Dermis blood vessel endothelial cell (primary cell): ENCODE measurements around the gene ISOC1. TPM values are rescaled to one million over a fixed set of nuclear protein-coding genes. Genes with fewer than 3 reads are reported as not detected.
A peak's percentile ranks its signal among the peaks of the same experiment; 100 is the strongest.

Experiments used
- DNase-seq: peaks from one replicate; pipeline ENCODE4 v3.0.0; 2010
- total RNA-seq: library from RNA; depleted of rRNA; stranded (reverse); fragments of >200 nt; gene quantifications from 2 replicates; pipeline ENCODE4 v1.2.3, GENCODE V29; 2014

Gene ISOC1
- 10.9 and 13.6 TPM in 2 replicates for total RNA-seq

DNA sequence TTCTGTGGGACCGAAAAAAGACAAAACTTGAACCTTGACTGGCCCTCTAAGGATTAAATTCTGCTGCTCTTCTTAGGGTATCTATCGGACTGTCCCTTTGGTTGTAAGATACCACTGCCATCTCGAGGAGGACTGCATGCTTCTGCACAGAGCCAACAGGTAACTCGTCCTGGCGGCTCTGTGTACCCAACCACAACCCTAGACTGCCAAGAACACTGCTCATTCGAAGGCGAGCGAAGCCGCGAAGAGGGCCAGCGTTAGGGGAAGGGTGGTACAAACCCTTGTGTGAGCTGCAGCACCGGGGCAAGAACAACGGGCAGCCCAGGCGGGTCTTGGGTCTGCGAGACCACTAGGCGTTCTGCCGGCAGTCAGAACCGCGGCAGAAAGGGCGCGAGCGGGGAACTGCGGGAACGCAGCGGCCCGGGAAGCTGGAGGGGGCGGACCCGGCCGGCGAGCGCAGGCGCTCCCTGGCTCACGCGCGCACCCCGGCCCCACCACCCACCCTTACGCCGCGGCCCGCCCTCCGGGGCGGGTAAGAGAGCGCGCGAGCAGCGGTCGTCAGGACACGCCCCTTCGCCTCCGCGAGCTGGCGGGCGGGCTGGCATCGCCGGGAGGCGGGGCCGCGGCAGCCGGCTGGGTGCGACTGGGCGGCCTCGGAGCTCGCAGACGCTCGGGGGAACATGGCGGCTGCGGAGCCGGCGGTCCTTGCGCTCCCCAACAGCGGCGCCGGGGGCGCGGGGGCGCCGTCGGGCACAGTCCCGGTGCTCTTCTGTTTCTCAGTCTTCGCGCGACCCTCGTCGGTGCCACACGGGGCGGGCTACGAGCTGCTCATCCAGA lies at the start of gene ISOC1:
Gene ISOC1 (plus strand): TSS at position 663 of the 837 bp plus-strand sequence. CDS start 18 bp downstream, at position 681.
- peak; percentile 89 for DNase-seq

DNA sequence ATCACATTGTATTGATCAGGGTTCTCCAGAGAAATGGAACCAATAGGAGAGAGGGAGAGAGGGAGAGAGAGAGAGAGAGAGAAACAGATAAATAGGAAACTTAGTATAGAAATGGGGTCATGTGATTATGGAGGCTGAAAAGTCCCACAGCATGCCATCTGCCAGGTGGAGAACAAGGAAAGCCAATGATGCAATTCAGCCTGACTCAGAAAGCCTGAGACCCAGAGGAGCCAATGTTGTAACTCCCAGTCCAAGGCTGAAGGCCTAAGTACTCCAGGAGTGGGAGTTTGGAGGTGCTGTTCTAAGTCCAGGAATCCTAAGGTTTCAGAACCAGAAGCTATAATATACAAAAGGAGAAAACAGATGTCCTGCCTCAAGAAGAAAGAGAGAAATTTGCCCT lies 48.4 kb upstream of the ISOC1 start:
- DNase-seq, result no peak

DNA sequence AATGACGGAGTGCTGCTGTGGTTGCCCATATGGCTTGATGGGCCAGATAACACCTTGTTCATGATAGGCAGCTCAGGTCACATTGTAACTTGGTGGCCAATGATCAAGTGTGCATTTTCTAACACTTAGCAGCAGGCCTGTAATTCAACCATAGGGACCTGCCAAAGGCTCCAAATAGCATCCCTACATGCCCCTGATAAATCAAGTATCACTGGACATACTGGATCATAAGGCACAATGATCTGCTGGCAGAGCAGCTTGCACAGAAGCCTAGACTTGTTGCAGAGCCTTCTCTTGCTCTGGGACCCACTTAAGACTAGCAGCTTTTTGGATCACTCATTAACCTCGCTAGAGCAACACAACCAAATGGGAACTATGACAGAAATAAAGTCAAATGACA lies 46.0 kb upstream of the ISOC1 start:
- DNase-seq, result no peak

DNA sequence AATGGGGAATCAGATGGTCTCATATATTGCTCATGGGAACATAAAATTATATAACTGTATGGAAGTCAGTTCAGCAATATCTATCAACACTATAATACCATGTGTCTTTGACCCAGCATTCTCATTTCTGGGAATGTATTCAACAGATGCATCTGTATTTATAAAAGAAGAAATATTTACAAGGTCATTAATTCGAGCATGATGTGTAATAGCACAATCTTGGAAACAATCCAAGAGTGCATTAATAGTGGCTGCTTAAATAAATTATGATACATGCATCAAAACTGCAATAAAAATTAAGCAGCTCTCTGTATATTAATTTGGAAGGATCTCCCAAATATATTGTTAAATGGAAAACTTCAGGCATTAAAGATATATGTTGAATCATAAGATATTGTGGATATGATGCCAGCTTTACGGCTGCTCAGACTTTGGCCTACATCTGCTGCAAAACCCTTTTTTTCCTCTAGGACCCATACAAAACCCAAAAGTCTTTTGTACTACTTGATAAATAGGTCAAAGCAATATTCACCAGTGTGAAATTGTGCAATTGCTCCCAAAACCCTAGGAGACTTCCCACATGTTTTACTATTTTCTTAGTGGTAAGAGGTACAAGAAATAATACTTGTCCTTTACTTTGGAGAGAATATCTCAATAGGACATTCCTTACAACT lies 45.3 kb upstream of the ISOC1 start:
- DNase-seq, result no peak

DNA sequence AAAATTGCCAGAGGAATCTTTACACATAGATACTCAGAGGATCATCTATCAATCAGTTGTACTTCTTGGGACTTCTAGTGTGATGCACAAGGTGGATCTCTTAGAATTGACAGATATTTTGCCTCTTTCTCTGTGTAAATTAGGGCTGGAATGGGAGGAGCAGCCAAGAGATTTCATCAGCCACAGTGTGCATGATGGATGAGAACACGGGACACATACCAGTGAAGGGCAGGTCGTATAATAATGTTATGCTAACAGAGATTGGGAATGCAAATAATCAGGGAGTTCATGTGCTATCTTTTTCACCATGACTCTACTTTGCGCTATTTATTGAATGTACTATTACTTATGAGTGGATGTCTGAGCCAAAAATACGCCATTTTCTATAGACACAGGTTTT lies 43.3 kb upstream of the ISOC1 start:
- DNase-seq, result no peak

DNA sequence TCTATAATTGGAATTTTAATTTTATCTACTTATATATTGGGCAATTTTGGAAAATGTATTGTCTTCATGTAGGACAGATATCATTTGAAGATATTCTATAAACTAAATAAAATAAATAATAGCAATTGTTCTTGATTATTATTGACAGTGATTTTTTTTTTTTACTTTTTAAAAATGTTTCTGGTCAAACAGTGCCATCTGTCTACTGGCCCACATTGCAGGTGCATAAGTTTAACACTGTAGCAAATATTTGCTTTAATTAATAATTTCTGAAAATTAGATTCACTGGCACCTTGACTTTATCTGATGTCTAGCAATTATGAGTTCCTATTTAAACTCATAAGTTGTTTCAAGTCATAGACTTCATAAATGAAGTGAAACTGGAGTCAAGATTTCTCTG lies 41.1 kb upstream of the ISOC1 start:
- DNase-seq, result no peak

DNA sequence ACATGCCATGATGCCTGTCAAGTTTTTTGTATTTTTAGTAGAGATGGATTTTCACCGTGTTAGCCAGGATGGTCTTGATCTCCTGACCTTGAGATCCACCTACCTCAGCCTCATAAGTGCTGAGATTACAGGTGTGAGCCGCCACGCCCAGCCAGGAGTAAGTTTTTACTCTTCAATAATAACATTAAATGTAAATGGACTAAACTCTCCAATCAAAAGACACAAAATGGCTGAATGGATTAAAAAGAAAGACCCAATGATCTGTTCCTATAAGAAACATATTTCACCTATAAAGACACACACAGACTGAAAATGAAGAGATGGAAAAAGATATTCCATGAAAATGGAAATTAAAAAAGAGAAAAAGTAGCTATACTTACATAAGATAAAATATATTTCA lies 37.2 kb upstream of the ISOC1 start:
- no peak for DNase-seq

DNA sequence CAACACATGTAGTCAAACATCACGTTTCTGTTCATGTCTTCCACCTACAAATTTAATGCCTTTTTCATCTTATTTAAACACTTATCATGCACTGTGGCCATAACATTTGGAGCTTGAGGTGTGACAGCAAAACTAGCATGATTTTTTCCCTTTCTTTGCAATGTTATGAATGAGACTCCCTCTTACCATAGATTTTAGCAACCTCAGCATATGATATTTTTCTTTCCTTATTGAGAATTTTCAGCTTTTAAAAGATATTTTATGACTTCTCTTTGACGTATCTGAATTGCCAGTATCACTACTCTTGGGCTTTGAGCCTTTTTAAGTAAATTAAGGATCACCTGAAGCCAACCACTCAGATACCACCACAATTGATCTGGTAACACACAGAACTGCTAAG lies 32.7 kb upstream of the ISOC1 start:
- DNase-seq, result no peak

DNA sequence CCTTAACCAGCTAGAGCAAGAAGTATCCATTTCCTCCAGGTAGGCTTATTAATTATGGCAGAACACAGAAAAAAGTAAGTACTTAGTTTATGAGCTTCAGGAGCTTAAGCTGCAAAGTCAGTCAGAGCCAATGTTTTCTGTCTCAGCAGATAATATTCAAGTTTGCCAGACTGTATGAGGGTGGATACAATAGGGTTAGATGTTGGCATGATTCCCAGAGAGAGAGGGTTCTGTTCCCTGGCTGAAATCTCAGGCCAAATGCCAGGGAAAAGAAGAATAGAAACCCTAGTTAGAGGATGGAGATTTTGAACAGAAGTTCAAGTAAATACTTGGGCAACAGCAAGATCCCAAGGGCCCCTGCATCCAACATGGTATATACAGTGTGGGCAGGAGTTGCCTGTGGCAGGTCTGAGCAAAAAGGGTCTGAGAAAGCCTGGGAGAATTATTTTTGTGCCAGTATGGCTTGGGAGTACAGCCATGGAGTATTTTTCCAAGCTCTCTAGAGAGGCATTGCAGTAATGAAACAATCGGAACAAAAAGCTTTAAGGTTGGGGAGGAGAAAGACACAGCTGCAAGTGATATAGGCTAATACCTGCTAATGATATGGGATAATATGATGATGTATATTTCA lies 31.0 kb upstream of the ISOC1 start:
- peak; percentile 37 for DNase-seq

DNA sequence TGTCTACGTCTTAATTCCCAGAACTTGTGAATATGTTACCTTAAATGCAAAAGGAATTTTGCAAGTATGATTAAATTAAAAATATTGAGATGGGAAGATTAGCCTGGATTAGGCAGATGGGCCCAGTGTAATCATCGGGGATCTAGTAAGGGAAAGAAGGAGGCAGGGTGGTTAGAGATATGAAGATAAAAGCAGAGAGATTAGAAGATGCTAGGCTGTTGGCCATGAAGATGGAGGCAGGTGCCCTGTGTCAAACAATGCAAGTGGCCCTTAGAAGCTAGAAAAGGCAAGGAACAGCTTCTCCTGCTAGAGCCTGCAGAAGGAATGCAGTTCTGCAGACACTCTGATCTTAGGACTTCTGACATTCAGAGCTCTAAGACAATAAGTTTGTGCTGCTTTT lies 28.8 kb upstream of the ISOC1 start:
- no peak for DNase-seq

DNA sequence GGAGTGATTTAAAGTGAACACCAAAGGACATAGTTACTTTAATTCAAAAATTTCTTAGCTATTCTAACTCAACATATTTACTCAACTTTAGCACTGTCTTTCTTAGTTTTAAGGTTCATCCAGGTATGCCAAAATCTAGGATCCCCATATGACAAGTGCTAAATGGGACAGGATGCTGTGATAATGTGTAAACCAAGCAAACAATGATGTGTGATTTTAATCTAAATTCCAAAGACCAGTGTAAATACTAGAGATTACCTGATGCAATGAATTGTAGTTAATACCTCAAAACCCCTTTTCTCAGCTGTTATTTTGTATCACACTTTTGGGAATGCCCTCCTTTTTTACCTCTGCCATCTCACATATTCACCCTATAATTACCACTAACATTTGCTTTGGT lies 26.8 kb upstream of the ISOC1 start:
- DNase-seq, result no peak

DNA sequence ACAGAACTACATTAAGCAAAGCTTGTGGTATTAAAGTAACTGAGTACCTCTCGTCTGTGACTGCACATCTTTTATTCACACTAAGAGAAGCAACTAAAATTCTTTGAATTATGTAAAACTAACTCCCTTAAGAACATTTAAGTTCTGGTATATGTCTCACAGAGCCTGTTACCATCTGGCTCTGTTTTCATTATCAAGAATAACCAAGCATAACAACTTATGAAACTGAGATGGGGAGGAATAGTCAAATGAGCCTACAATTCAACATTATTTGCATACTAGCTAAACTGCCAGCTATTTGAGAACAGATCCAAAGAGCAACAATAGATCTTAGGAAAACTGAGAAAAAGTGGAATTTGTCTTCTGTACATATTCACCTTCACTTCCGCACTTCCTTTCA lies 25.3 kb upstream of the ISOC1 start:
- DNase-seq, result no peak

DNA sequence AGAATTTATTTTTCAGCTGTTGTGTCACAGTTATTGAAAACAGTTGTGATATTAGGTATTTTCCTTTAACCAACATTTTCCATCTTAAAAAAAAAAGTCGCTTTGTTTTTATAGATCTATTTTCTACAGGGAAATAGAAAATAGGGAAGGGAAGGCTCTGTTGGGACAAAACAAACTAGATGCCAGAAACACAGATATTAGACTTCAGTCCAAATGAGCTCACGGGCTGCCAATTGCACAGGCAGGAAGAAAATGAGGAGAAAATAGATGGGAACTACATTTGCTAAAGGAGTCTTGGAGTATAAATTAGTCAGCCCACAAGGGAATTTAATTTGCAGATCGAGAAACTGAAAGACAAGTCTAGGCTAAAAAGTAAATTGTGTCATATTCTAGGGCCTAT lies 21.4 kb upstream of the ISOC1 start:
- DNase-seq, result no peak

DNA sequence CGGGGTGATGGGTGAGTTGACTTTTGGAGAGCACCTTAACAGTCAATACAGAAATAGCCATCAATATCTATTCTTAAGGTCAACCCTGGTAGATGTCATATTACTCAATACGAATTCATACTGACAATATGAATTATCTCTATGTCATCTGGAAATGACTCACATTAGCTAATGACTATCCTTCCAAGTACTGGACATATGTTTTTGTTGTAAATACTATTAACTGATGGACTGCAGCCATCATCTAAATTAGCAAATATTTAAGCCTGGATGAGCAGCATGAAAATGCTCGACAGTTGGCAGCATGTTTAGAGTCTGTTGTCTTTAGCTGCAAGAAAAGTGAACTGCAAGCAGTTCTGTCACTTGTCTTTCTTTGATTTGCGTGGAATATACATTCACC lies 19.6 kb upstream of the ISOC1 start:
- no peak for DNase-seq

DNA sequence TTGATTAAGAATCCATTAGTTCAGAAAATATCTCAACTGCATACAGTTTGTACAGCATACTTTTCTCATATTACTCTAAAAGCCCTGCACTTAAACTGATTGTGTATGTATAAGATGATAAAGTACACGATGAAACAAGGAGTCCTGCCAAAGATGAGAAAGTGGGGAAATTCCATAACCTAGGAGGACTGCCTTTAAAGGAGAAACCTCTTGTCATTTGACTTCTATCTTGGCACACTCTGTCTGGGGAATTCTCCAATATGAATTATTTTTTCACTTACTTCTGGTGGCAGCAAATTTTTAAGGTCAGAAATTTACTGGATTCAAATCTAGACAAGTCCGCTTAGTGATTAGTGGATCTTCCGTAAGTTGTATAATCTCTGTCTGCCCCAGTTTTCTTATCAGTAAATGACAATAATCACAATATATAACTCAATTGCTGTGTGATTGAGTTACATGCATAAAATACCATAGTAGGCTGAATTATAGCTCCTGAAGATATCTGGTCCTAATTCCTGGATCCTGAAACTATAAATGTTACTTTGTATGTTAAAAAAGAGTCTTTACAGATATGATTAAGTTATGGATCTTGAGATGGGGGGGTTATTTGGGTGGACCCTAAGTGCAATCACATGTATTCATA lies 17.0 kb upstream of the ISOC1 start:
- no peak for DNase-seq

DNA sequence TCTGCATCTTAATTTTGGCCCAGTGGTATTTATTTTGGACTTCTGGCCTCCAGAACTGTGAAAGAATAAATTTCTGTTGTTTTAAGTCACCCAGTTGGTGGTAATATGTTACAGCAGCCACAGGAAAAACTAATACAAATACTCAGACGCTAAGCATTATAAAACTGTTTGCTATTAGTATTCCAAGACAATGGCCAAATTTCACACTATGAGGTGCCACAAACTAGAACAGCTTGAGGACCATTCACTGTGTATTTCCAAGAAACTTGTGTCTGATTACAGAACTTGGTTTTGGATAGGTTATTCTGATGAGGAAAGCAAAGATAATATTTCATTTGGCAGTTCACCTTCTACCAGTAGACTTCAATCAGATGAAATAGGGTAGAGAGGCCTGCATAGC lies 16.3 kb upstream of the ISOC1 start:
- no peak for DNase-seq

DNA sequence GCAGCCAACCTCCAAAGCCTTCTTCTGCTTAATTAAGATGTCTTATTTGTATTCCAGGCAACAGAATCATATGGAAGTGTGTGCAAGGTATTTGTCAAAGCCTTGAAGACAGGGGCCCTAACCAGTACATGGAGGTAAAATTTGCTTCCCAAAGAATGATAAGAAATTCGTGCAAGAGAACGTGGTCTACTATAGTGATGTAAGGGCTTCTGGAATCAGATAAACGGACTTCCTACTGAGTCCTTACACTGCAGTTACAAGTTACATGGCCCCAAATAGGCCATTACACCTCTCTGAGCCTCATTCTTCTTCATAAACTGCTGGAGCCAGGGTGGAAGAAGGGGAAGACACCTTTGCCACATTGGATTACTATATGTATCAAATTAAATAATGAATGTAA lies 15.9 kb upstream of the ISOC1 start:
- no peak for DNase-seq

DNA sequence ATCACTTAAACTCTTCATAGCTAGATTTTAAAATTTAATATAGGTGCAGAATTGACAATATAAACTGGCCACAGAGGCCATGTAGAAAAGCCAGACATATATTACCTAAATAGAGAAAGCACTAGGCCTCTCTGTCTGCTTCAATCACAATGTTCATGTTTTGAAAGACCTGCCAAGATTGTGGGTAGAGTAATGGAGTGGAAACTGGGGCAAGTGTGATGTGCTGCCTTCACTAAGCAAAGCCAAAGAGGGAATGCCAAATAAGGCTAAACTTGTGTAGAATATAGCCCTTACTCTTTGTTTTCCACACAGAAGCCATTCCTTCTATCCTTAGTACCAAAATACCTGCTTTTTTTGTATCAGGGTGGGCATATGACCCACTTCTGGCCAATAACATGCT lies 15.1 kb upstream of the ISOC1 start:
- DNase-seq, result no peak

DNA sequence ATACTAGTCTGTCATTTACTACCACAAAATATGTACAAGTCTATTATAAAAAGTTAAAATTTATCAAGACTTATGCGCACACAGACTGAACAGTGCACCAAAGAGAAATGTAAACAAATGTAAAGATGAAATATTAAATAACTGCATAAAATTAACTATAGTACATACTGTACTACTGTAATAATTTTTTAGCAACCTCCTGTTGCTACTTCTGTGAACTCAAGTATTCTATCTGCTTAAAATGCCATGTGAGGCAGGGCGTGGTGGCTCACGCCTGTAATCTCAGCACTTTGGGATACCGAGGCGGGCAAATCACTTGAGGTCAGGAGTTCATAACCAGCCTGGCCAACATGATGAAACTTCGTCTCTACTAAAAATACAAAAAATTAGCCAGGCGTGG lies 13.8 kb upstream of the ISOC1 start:
- DNase-seq, result no peak

DNA sequence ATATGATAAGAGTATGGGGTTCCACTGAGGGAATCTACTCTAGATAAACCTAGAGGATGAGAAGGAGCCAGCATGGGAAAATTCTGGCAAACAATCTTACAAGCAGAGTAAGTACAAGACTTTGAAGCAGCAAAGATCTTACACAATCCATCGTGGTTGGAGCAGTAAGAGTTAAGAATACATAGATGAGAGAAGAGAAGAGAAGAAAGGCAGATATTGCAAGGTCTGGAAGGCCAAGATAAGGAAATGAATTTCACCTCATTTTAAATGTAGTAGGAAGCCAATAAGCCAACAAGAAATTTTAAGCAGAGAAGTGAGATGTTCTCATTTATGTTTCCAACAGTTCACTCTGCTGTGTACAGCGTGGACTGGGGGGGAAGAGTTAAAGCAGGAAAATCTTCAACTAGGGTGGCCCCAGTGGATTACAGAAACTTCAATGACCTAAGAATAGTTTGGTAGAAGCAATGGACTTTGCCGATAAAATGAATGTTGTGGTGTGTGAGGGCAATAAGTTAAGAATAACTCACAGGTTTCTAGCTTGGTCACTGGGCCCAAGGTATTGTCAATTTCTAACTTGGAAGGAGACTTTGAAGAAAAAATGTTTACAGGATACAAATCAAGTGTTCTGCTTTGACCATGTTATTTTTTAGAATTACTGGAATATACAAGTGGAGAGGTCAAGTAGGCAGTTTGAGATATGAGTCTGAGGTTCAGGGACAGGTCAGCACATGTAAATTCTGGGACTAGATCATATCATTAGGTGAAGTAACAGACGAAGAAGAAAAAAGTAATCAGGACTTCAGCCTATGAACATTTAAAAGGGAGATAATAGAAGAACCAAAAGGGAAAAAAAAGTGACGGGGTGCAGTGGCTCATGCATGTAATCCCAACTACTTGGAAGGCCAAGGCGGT lies 12.1 kb upstream of the ISOC1 start:
- no peak for DNase-seq

DNA sequence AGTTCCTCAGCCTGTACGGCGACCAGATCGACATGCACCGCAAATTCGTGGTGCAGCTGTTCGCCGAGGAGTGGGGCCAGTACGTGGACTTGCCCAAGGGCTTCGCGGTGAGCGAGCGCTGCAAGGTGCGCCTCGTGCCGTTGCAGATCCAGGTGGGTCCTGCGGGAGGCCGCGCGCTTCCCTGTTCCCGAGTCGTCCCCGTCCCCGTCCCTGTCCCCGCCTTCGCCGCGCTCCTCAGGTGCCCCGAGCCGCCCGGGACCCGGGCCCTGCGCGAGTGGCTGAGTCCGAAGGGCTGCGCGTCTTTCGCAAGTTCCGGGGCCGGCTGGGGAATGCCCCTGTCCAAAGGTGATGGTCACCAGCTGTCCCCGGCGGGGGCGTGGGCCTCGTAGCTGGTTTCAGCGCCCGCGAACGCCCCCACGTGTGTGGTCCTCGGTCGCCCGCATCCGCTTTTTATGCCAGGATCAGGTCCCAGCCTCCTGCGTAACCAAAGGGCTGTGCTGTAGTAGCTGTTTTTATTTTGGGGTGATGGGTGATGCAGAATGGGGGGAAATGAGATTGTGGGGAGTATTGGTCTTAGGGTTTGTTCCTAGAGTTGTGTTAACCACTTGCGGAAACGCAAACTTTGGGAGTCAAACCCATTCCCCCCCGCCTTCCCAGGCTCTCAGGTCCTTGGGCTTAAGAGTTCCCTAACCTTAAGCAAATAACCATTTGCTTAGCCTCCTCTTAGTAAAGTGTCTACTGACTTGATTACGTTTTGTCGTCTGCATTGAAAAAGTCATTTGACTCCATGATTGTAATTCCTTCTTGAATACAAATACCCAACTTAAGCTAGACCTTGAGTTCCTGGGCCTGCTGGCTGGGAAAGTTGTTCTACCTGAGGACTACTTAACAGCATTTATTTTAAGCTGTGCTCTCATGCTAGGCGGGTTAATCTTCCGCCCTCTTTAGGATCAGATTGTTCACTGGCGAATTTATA lies 663 bp downstream of the ISOC1 start:
- peak; percentile 42 for DNase-seq
